HG02852 (cell line): ENCODE measurements around the gene IL13.

Experiments used
- ATAC-seq: cut with Tn5 transposase; IDR thresholded peaks from one replicate; pipeline ENCODE4 v1.9.1; 2021; ENCODE audit warnings: mild to moderate bottlenecking, moderate library complexity; ENCODE audit not compliant: unreplicated experiment

IL13 gene

GRCh38 chr5:132655821-132656773 is 1.9 kb upstream of the IL13 start:
- no peak for ATAC-seq

- ATAC-seq = no peak
Observed at GRCh38 chr5:132656774-132657355, 1.1 kb upstream of the IL13 start.

GRCh38 chr5:132658381-132659302 is 669 bp downstream of the IL13 start:
- ATAC-seq = no peak

GRCh38 chr5:132659598-132660493 is 1.9 kb downstream of the IL13 start:
- no peak for ATAC-seq

GRCh38 chr5:132661231-132662003 is 3.4 kb downstream of the IL13 start:
- no peak for ATAC-seq

GRCh38 chr5:132662004-132662401 is 4.0 kb downstream of the IL13 start:
- ATAC-seq = no peak

GRCh38 chr5:132662925-132663770 is 5.2 kb downstream of the IL13 start:
- peak; percentile 71 for ATAC-seq

- peak; percentile 39 for ATAC-seq
Observed at GRCh38 chr5:132663771-132664695, 6.1 kb downstream of the IL13 start.

GRCh38 chr5:132664696-132665209 is 6.8 kb downstream of the IL13 start:
- ATAC-seq = no peak

GRCh38 chr5:132665574-132666080 is 7.7 kb downstream of the IL13 start:
- no peak for ATAC-seq

- ATAC-seq = no peak
Observed at GRCh38 chr5:132666310-132667123, 8.5 kb downstream of the IL13 start.

- ATAC-seq = no peak
Observed at GRCh38 chr5:132667309-132667708, 9.3 kb downstream of the IL13 start.

- ATAC-seq = no peak
Observed at GRCh38 chr5:132667761-132668705, 10.1 kb downstream of the IL13 start.

GRCh38 chr5:132668706-132669454 is 10.9 kb downstream of the IL13 start:
- no peak for ATAC-seq
